Breast epithelium (tissue), 4 donors: Measurements from ENCODE around the gene OR4F6. TPM values are rescaled to one million over a fixed set of nuclear protein-coding genes. Genes with fewer than 3 reads are reported as not detected.
"Not testable (repeated sequence)": the region's sequence is repeated elsewhere in the genome, so short reads cannot be mapped to it uniquely, and the experiment has no call there.

ENCODE experiments used
- DNase-seq, 2 donors: peaks; one replicate each; pipeline ENCODE4 v3.0.0-alpha.2; 2019; ENCODE audit warnings: low spot score in 2 of 2
- H3K27ac ChIP-seq, 2 donors: fragments of 200-600 bp; sonication (generic) in 1 of 2; one replicate each; pipeline ENCODE4 v1.5.1; 2016 to 2019; ENCODE audit warnings: mild to moderate bottlenecking in 1 of 2
- H3K27me3 ChIP-seq, 2 donors: fragments of 200-600 bp; sonication (generic) in 1 of 2; one replicate each; pipeline versions ENCODE4 v1.5.1 to v1.6.0; 2017 to 2019; ENCODE audit warnings: control low read depth in 1 of 2, mild to moderate bottlenecking in 1 of 2
- H3K36me3 ChIP-seq: fragments of 200-600 bp; one replicate; pipeline ENCODE4 v1.5.1; 2019
- H3K4me1 ChIP-seq, 2 donors: fragments of 200-600 bp; sonication (generic); one replicate each; pipeline ENCODE4 v1.5.1; 2016 to 2019; ENCODE audit warnings: control low read depth in 1 of 2
- H3K4me3 ChIP-seq, 3 donors: fragments of 200-600 bp; sonication (generic); 1 replicate in 2 of 3; 2 replicates in 1 of 3; pipeline ENCODE4 v1.5.1; 2016 to 2019; ENCODE audit warnings: mild to moderate bottlenecking in 3 of 3, moderate library complexity in 2 of 3
- H3K9me3 ChIP-seq, 2 donors: fragments of 200-600 bp; sonication (generic) in 1 of 2; one replicate each; pipeline ENCODE4 v1.5.1; 2016 to 2019; ENCODE audit warnings: control low read depth in 1 of 2
- CTCF ChIP-seq, 3 donors: fragments of 450-650 bp; IDR thresholded peaks; one replicate each; pipeline ENCODE4 v1.5.1; 2016 to 2017; ENCODE audit warnings: antibody characterized with exemption in 3 of 3, mild to moderate bottlenecking in 3 of 3, moderate library complexity in 3 of 3
- POLR2A ChIP-seq: fragments of 450-650 bp; IDR thresholded peaks from one replicate; pipeline ENCODE4 v1.6.1; 2016; ENCODE audit warnings: antibody characterized with exemption, mild to moderate bottlenecking, moderate library complexity
- POLR2AphosphoS5 ChIP-seq, 3 donors: sonication (generic); formaldehyde crosslinking; IDR thresholded peaks; one replicate each; pipeline ENCODE4 v1.6.1; 2017; ENCODE audit warnings: antibody characterized with exemption in 3 of 3
- intact Hi-C: fragments of 100-400 bp; cut with DNase I; formaldehyde crosslinking; loops from one replicate; pipeline ENCODE4 v1.15.1; 2023; ENCODE audit warnings: low total_unique reads
- total RNA-seq, 3 donors: library from RNA; depleted of rRNA; stranded (reverse); fragments of >200 nt; gene quantifications; one replicate each; pipeline ENCODE4 v1.1.0, GENCODE V29; 2016

Gene OR4F6
- total RNA-seq, 3 donors from 2014 or later: not detected

DNA sequence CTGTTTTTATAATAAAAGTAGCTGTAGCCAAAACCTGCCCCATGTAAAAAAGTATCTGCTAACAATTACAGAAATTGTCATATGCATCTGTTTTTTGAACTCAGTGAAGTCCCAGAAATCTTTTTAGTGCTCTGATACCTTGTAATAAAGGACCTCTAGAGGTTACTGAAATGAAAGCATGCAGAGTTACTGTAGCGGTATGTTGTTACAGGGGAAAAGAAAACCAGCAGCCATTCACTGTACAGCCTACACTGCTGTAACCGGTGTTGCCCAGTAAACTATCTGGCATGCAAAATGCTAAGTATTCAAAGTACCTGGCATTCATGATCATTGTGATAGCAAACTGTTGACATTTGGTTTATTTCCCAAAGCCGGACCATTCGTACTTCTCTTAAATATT, 12.6 kb upstream of the OR4F6 start:
- DNase-seq, intact Hi-C loops: not testable (repeated sequence)

GRCh38 chr15:101793981-101794380, 9.3 kb upstream of the OR4F6 start:
- DNase-seq, H3K27ac ChIP-seq, H3K27me3 ChIP-seq, intact Hi-C loops, H3K4me3 ChIP-seq, H3K9me3 ChIP-seq, H3K36me3 ChIP-seq, H3K4me1 ChIP-seq: not testable (repeated sequence)

More for the DNA sequence above, 12.6 kb upstream of the OR4F6 start:
- H3K36me3 ChIP-seq, H3K9me3 ChIP-seq, H3K4me3 ChIP-seq, H3K4me1 ChIP-seq, H3K27me3 ChIP-seq, H3K27ac ChIP-seq: not testable (repeated sequence)

DNA sequence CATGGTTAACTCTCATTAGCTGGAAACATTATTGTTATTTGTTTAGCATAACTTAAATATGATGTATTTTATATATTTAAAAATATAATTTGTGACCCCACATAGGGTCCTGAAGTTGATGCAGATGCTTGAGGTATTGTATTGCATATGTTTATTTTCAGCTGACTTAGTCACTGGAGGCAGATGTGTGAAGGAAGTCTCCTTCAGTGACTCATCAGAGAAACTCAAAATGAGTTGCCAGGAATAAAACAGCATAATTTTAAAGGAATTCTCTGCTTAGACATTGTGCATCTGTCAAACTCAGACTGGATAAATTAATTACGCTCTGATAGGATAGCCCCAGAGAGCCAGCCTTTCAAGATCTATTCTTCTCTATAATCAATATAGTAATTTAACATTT, 7.9 kb upstream of the OR4F6 start:
- DNase-seq: no peak
- Histone ChIP-seq H3K9me3 (no peaks in the 10 kb centered on the region), H3K36me3 (no peaks in the 10 kb centered on the region), H3K27me3 (no peaks in the 10 kb centered on the region), H3K27ac (no peak overlapping the region), H3K4me1 (no peaks in the 10 kb centered on the region), H3K4me3 (no peak overlapping the region)
- TF ChIP-seq CTCF (IDR thresholded peaks at IDR 0.05) (no peak), POLR2AphosphoS5 (IDR thresholded peaks at IDR 0.05) (no peak), POLR2A (no peak)
- intact Hi-C loops: no loop called here

- TF ChIP-seq POLR2A: no peak
- TF ChIP-seq POLR2AphosphoS5 (IDR thresholded peaks at IDR 0.05): no peak
- TF ChIP-seq CTCF (IDR thresholded peaks at IDR 0.05): no peak
- no peaks in the 10 kb centered on the region for H3K4me1 ChIP-seq
- H3K36me3 ChIP-seq: no peaks in the 10 kb centered on the region
- no peaks in the 10 kb centered on the region for H3K27me3 ChIP-seq
- no peak overlapping the region for H3K4me3 ChIP-seq
- no peak overlapping the region for H3K27ac ChIP-seq
- no peak for DNase-seq
- intact Hi-C loops: no loop called here
- peaks cover 0 to 6% of the 10 kb centered on the region in 2 donors for H3K9me3 ChIP-seq
Measured at GRCh38 chr15:101799665-101800064, 3.6 kb upstream of the OR4F6 start.

GRCh38 chr15:101801048-101801447, 2.3 kb upstream of the OR4F6 start:
- Histone ChIP-seq H3K27ac (no peak overlapping the region), H3K4me1 (no peaks in the 10 kb centered on the region), H3K27me3 (no peaks in the 10 kb centered on the region), H3K4me3 (no peak overlapping the region), H3K9me3 (peaks cover 0 to 6% of the 10 kb centered on the region in 2 donors), H3K36me3 (no peaks in the 10 kb centered on the region)
- intact Hi-C loops: no loop called here
- no peak for TF ChIP-seq POLR2AphosphoS5 (IDR thresholded peaks at IDR 0.05)
- DNase-seq: no peak

DNA sequence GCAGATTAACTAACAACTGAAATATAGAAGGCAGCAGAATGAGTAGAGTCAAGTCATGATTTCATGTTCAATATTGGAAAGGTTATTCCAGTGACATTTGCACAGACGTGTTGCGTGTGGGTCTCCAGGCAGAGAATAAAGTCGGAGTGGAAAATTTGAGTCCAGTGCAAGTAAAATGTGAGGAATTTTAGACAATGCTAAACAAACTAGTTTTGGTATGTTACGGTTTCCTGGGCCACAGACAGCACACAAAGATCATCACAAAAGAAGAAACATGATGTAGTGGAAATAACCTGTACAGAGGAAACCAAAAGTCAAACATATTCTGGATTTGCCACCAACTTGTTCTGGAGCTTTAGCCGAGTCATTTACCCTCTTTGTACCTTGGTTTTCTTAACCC, 367 bp downstream of the OR4F6 start:
- Histone ChIP-seq H3K9me3 (peaks cover 0 to 6% of the 10 kb centered on the region in 2 donors), H3K4me1 (no peaks in the 10 kb centered on the region), H3K27me3 (no peaks in the 10 kb centered on the region), H3K36me3 (no peaks in the 10 kb centered on the region), H3K4me3 (no peak overlapping the region), H3K27ac (no peak overlapping the region)
- no peak for TF ChIP-seq CTCF (IDR thresholded peaks at IDR 0.05)
- no peak for TF ChIP-seq POLR2AphosphoS5 (IDR thresholded peaks at IDR 0.05)
- no peak for TF ChIP-seq POLR2A
- DNase-seq: no peak
- intact Hi-C loops: no loop called here

DNA sequence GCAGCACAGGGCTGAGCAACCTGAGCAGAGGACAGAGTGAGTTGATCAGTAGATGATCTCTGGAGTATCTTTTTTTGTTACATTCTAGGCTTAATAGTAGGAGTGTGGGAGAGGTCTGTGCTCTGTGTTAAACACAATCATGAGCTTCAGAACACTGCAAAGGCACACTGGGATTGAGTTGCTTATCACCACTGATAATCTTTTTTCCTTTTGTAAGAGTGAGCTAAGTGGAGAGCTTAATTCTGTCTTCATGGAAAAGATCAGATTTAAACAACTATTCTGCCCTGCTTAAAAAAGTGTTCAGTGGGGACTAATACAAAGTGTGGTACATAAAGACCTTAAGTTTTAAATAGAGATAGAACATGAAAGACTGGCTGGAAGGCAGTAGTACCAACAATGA, 1.1 kb downstream of the OR4F6 start:
- intact Hi-C loops: no loop called here
- H3K27ac ChIP-seq: no peak overlapping the region
- TF ChIP-seq POLR2A (no peak), POLR2AphosphoS5 (IDR thresholded peaks at IDR 0.05) (no peak), CTCF (IDR thresholded peaks at IDR 0.05) (no peak)

More for the DNA sequence above, 1.1 kb downstream of the OR4F6 start:
- Histone ChIP-seq H3K27me3 (no peaks in the 10 kb centered on the region), H3K4me1 (no peaks in the 10 kb centered on the region), H3K36me3 (no peaks in the 10 kb centered on the region), H3K4me3 (no peak overlapping the region), H3K9me3 (peaks cover 0 to 6% of the 10 kb centered on the region in 2 donors)
- no peak for DNase-seq
